Measurements from ENCODE around the gene KRTAP9-7.
A peak's percentile ranks its signal among the peaks of the same experiment; 100 is the strongest.

The KRTAP9-7 gene

GRCh38 chr17:41322903-41323895, 47.7 kb downstream of the KRTAP9-7 start:
- DNase-seq (ENCODE audit: low read depth) = no peak
- TF ChIP-seq CTCF (IDR thresholded peaks at IDR 0.05; ENCODE audit: control insufficient read depth, insufficient read depth, low read depth, low read length, missing control alignments) = no peak

GRCh38 chr17:41324180-41325075, 48.9 kb downstream of the KRTAP9-7 start:
- H3K4me3 ChIP-seq (ENCODE audit: control insufficient read depth, low read depth, low read length) = no peak overlapping the region
- TF ChIP-seq CTCF (IDR thresholded peaks at IDR 0.05; ENCODE audit: control insufficient read depth, insufficient read depth, low read depth, low read length, missing control alignments) = peak; percentile 36
- no peak for DNase-seq (ENCODE audit: low read depth)

More at GRCh38 chr17:41322903-41323895, 47.7 kb downstream of the KRTAP9-7 start:
- no peak overlapping the region for H3K4me3 ChIP-seq (ENCODE audit: control insufficient read depth, low read depth, low read length)

GRCh38 chr17:41325126-41325525, 49.6 kb downstream of the KRTAP9-7 start:
- no peak overlapping the region for H3K4me3 ChIP-seq (ENCODE audit: control insufficient read depth, low read depth, low read length)
- no peak for TF ChIP-seq CTCF (IDR thresholded peaks at IDR 0.05; ENCODE audit: control insufficient read depth, insufficient read depth, low read depth, low read length, missing control alignments)

GRCh38 chr17:41325611-41326010, 50.1 kb downstream of the KRTAP9-7 start:
- no peak for DNase-seq (ENCODE audit: low read depth)
- TF ChIP-seq CTCF (IDR thresholded peaks at IDR 0.05; ENCODE audit: control insufficient read depth, insufficient read depth, low read depth, low read length, missing control alignments) = no peak
- H3K4me3 ChIP-seq (ENCODE audit: control insufficient read depth, low read depth, low read length) = no peak overlapping the region

More at GRCh38 chr17:41325126-41325525, 49.6 kb downstream of the KRTAP9-7 start:
- no peak for DNase-seq (ENCODE audit: low read depth)
